ENCODE results near the gene RIC3.

DNA sequence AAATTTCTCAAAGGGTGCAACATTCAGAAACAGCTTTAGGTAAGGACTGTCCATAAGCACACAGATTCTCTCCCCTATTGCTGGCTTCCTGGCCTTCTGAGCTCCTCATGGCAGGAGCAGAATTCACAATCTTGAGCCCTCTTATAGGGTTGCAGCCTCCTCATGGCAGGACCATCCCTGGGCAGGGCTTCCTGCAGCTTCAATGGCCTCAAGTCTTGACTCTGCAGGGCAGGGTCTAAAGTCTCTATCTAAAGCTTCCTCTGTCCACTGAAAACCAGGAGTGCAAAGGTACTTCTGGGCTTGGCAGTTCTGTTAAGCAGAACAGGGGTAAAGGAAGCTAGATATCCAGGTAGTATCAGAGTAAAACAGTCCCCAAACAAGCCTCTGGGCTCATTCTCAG is 59.1 kb downstream of the RIC3 start:
- no peak for TF ChIP-seq EZH2 (IDR thresholded peaks at IDR 0.05; ENCODE audit: insufficient read depth, low read length)
- TF ChIP-seq, protein P1, sequence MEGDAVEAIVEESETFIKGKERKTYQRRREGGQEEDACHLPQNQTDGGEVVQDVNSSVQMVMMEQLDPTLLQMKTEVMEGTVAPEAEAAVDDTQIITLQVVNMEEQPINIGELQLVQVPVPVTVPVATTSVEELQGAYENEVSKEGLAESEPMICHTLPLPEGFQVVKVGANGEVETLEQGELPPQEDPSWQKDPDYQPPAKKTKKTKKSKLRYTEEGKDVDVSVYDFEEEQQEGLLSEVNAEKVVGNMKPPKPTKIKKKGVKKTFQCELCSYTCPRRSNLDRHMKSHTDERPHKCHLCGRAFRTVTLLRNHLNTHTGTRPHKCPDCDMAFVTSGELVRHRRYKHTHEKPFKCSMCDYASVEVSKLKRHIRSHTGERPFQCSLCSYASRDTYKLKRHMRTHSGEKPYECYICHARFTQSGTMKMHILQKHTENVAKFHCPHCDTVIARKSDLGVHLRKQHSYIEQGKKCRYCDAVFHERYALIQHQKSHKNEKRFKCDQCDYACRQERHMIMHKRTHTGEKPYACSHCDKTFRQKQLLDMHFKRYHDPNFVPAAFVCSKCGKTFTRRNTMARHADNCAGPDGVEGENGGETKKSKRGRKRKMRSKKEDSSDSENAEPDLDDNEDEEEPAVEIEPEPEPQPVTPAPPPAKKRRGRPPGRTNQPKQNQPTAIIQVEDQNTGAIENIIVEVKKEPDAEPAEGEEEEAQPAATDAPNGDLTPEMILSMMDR (IDR thresholded peaks at IDR 0.05; ENCODE audit: insufficient read depth, low read depth, low read length) = no peak
